ENCODE data around the gene ARSB. TPM values are rescaled to one million over a fixed set of nuclear protein-coding genes. Genes with fewer than 3 reads are reported as not detected.

Gene ARSB
- total RNA-seq, 1 donor from 2014 or later = 30.2 TPM

DNA sequence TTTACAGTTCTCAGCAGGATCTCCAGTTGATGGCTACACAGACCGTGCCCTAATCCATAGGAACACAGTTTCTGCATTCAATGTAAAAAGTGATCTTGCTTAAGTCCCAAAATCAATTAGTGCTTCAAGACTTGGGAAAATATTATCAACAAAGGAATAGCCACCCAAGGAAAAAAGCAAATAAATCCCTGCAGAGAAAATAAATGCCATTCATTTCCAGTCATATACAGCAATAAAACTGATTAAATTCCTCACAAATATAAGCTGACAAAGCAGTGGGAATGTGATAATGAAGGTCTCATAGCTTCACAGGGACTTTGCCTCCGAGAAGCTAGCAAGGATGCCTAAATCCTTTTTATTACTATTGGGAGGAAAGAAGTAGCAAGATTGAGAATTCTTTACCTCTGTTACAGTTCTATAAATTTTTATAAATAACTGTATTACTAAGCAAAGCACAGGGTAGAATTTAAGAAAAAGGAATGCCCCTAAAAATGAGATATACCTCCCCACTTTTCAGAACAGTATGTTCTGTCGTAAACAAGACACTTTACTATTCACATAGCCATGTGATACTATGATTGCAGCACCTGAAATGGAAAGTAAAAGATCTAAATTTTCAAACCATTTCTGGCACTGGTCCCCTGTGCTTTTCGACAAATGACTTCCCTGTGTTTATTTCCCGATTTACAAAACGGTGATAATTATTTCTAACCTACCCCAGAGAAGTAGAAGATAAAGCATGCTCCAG, 59.8 kb downstream of the ARSB start:
- Histone ChIP-seq H3K79me2 (ENCODE audit: insufficient read depth, low read length) (no peaks in the 10 kb centered on the region), H3K27ac (ENCODE audit: low read depth, low read length) (no peak overlapping the region), H3K9me3 (ENCODE audit: insufficient read depth, low read depth, low read length) (no peaks in the 10 kb centered on the region), H3K4me3 (ENCODE audit: insufficient read depth, low read depth, low read length) (no peak overlapping the region), H3K27me3 (ENCODE audit: insufficient read depth, low read length) (no peaks in the 10 kb centered on the region), H3K36me3 (ENCODE audit: insufficient read depth, low read length) (no peaks in the 10 kb centered on the region), H3K4me1 (ENCODE audit: insufficient read depth, low read length) (peaks cover 17% of the 10 kb centered on the region), H3K9ac (ENCODE audit: low read length) (no peak overlapping the region), H2AFZ (ENCODE audit: low read depth, low read length) (no peak overlapping the region), H3K4me2 (ENCODE audit: low read length) (no peak overlapping the region), H4K20me1 (ENCODE audit: insufficient read depth, low read length) (no peaks in the 10 kb centered on the region)
- TF ChIP-seq, protein P1, sequence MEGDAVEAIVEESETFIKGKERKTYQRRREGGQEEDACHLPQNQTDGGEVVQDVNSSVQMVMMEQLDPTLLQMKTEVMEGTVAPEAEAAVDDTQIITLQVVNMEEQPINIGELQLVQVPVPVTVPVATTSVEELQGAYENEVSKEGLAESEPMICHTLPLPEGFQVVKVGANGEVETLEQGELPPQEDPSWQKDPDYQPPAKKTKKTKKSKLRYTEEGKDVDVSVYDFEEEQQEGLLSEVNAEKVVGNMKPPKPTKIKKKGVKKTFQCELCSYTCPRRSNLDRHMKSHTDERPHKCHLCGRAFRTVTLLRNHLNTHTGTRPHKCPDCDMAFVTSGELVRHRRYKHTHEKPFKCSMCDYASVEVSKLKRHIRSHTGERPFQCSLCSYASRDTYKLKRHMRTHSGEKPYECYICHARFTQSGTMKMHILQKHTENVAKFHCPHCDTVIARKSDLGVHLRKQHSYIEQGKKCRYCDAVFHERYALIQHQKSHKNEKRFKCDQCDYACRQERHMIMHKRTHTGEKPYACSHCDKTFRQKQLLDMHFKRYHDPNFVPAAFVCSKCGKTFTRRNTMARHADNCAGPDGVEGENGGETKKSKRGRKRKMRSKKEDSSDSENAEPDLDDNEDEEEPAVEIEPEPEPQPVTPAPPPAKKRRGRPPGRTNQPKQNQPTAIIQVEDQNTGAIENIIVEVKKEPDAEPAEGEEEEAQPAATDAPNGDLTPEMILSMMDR (IDR thresholded peaks at IDR 0.05; ENCODE audit: insufficient read depth, low read depth, low read length) = no peak
- no peak for TF ChIP-seq EZH2 (IDR thresholded peaks at IDR 0.05; ENCODE audit: insufficient read depth, low read length)
- Mint-ChIP-seq H3K9me3 (ENCODE audit: unreplicated experiment) (no peaks in the 10 kb centered on the region), H3K4me1 (ENCODE audit: low read depth, unreplicated experiment) (peaks cover 13% of the 10 kb centered on the region), H3K27me3 (ENCODE audit: low read depth, unreplicated experiment) (no peaks in the 10 kb centered on the region), H3K27ac (ENCODE audit: unreplicated experiment) (no peak overlapping the region), H3K36me3 (ENCODE audit: low read depth, unreplicated experiment) (peaks cover 2% of the 10 kb centered on the region), H3K4me3 (ENCODE audit: unreplicated experiment) (no peak overlapping the region)
- no peak for FAIRE-seq
- DNase-seq (ENCODE audit: low read depth) = no peak

DNA sequence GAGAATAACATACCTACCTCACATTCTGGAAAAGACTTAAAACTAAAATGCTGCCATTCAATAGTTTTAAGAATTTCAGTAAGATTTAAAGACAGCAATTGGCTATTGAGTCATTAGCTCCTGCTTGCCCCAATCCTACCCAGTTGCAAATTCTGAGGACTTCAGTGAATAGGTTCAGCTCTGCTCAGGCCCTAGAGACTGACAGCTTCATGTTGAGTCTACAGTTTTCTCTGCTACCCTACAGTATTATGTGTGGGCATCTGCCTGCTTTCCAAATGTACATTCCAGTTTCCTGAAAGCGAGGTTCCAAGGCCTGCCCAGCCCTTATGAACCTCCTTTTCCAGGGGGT, 61.5 kb downstream of the ARSB start:
- H3K9me3 Mint-ChIP-seq (ENCODE audit: unreplicated experiment) = no peaks in the 10 kb centered on the region
- no peak for FAIRE-seq
- TF ChIP-seq EZH2 (IDR thresholded peaks at IDR 0.05; ENCODE audit: insufficient read depth, low read length) = no peak
- TF ChIP-seq, protein P1 (IDR thresholded peaks at IDR 0.05; ENCODE audit: insufficient read depth, low read depth, low read length) = no peak

More for the DNA sequence above, 61.5 kb downstream of the ARSB start:
- H3K4me2 ChIP-seq (ENCODE audit: low read length) = no peak overlapping the region
- H3K36me3 Mint-ChIP-seq (ENCODE audit: low read depth, unreplicated experiment) = peaks cover 2% of the 10 kb centered on the region
- H3K4me1 Mint-ChIP-seq (ENCODE audit: low read depth, unreplicated experiment) = peaks cover 7% of the 10 kb centered on the region
- no peaks in the 10 kb centered on the region for H3K27me3 ChIP-seq (ENCODE audit: insufficient read depth, low read length)
- no peaks in the 10 kb centered on the region for H4K20me1 ChIP-seq (ENCODE audit: insufficient read depth, low read length)
- no peaks in the 10 kb centered on the region for H3K27me3 Mint-ChIP-seq (ENCODE audit: low read depth, unreplicated experiment)
- no peak for DNase-seq (ENCODE audit: low read depth)
- H2AFZ ChIP-seq (ENCODE audit: low read depth, low read length) = no peak overlapping the region
- H3K9me3 ChIP-seq (ENCODE audit: insufficient read depth, low read depth, low read length) = no peaks in the 10 kb centered on the region
- no peak overlapping the region for H3K4me3 Mint-ChIP-seq (ENCODE audit: unreplicated experiment)
- no peak overlapping the region for H3K27ac ChIP-seq (ENCODE audit: low read depth, low read length)
- no peak overlapping the region for H3K4me3 ChIP-seq (ENCODE audit: insufficient read depth, low read depth, low read length)
- no peak overlapping the region for H3K27ac Mint-ChIP-seq (ENCODE audit: unreplicated experiment)
- H3K9ac ChIP-seq (ENCODE audit: low read length) = no peak overlapping the region
- no peaks in the 10 kb centered on the region for H3K79me2 ChIP-seq (ENCODE audit: insufficient read depth, low read length)
- no peaks in the 10 kb centered on the region for H3K36me3 ChIP-seq (ENCODE audit: insufficient read depth, low read length)
- H3K4me1 ChIP-seq (ENCODE audit: insufficient read depth, low read length) = peaks cover 10% of the 10 kb centered on the region

Measured in astrocyte (in vitro differentiated cells and primary cell).